Measurements from ENCODE around the gene HAUS6. TPM values are rescaled to one million over a fixed set of nuclear protein-coding genes. Genes with fewer than 3 reads are reported as not detected.
"Not testable (repeated sequence)": the region's sequence is repeated elsewhere in the genome, so short reads cannot be mapped to it uniquely, and the experiment has no call there.

The HAUS6 gene
- total RNA-seq, 1 experiment from 2014 or later, result 22.8 TPM

GRCh38 chr9:19116107-19116790, 13.5 kb upstream of the HAUS6 start:
- DNase-seq (ENCODE audit: low read depth), result peak; percentile 35

GRCh38 chr9:19114680-19115270, 12.1 kb upstream of the HAUS6 start:
- DNase-seq (ENCODE audit: low read depth), result peak; percentile 35

GRCh38 chr9:19113964-19114679, 11.4 kb upstream of the HAUS6 start:
- DNase-seq (ENCODE audit: low read depth), result no peak

- DNase-seq (ENCODE audit: low read depth), result not testable (repeated sequence)
Measured at GRCh38 chr9:19113064-19113611, 10.4 kb upstream of the HAUS6 start.

- no peak for DNase-seq (ENCODE audit: low read depth)
Measured at GRCh38 chr9:19108038-19108437, 5.3 kb upstream of the HAUS6 start.

GRCh38 chr9:19104515-19105282, 2.0 kb upstream of the HAUS6 start:
- no peak for DNase-seq (ENCODE audit: low read depth)

GRCh38 chr9:19102181-19102630, 498 bp downstream of the HAUS6 start:
- peak; percentile 19 for DNase-seq (ENCODE audit: low read depth)

- DNase-seq (ENCODE audit: low read depth), result no peak
Measured at GRCh38 chr9:19101203-19101602, 1.5 kb downstream of the HAUS6 start.

GRCh38 chr9:19097431-19097830, 5.3 kb downstream of the HAUS6 start:
- DNase-seq (ENCODE audit: low read depth), result not testable (repeated sequence)

- DNase-seq (ENCODE audit: low read depth), result peak; percentile 13
Measured at GRCh38 chr9:19087106-19088000, 15.4 kb downstream of the HAUS6 start.

GRCh38 chr9:19085295-19085694, 17.4 kb downstream of the HAUS6 start:
- no peak for DNase-seq (ENCODE audit: low read depth)

- DNase-seq (ENCODE audit: low read depth), result no peak
Measured at GRCh38 chr9:19074836-19075235, 27.9 kb downstream of the HAUS6 start.

- DNase-seq (ENCODE audit: low read depth), result no peak
Measured at GRCh38 chr9:19074229-19074628, 28.5 kb downstream of the HAUS6 start.

GRCh38 chr9:19057033-19057432, 45.7 kb downstream of the HAUS6 start:
- DNase-seq (ENCODE audit: low read depth), result no peak

- no peak for DNase-seq (ENCODE audit: low read depth)
Measured at GRCh38 chr9:19050637-19051591, 51.8 kb downstream of the HAUS6 start.

GRCh38 chr9:19049917-19050636, 52.6 kb downstream of the HAUS6 start:
- DNase-seq (ENCODE audit: low read depth), result peak; percentile 5

- DNase-seq (ENCODE audit: low read depth), result peak; percentile 92
Measured at GRCh38 chr9:19048966-19049916, 53.5 kb downstream of the HAUS6 start, which contains the start of gene RRAGA. TSS of gene RRAGA (plus strand) at chr9:19049427. CDS start at chr9:19049660, 233 bp downstream.

- no peak for DNase-seq (ENCODE audit: low read depth)
Measured at GRCh38 chr9:19036611-19037010, 66.1 kb downstream of the HAUS6 start.
